Measurements from ENCODE around the gene TFRC. TPM values are rescaled to one million over a fixed set of nuclear protein-coding genes. Genes with fewer than 3 reads are reported as not detected.
"Not testable (repeated sequence)": the region's sequence is repeated elsewhere in the genome, so short reads cannot be mapped to it uniquely, and the experiment has no call there.

Gene TFRC
- total RNA-seq, 1 donor from 2014 or later = 93.4 TPM

DNA sequence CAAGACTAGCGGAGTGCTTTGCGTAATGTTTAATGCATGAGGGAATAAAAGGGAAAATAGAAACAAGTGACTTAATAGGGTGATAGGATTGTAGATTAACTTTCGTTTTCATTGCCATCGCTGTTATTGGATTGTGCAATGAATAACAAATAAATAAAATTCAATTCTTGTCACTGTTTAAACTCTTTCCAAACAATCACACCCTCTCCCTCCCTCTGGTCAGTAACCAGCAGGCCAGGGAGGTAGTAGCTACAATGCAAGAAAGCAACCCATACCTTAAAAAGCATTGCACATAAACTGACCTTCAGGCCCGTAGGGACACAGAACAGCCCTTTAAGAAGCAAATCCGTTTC, 705 bp upstream of the TFRC start:
- H3K9ac ChIP-seq (ENCODE audit: low read depth in 1 of 3, low read length in 3 of 3) = peak overlapping the region; percentile 79 to 99 (median 98)

GRCh38 chr3:196081002-196081833, 672 bp downstream of the TFRC start:
- peak overlapping the region; percentile 84 to 97 (median 96) for H3K4me3 ChIP-seq (ENCODE audit: low read length in 3 of 3)
- peak overlapping the region; percentile 97 to 99 (median 98) for H3K9ac ChIP-seq (ENCODE audit: low read depth in 1 of 3, low read length in 3 of 3)
- H3K36me3 ChIP-seq (ENCODE audit: control insufficient read depth in 3 of 3, insufficient read depth in 3 of 3, low read length in 3 of 3) = peaks cover 0 to 2% (median 0%) of the 10 kb centered on the region in 3 donors
- H3K27ac ChIP-seq (ENCODE audit: low read depth, low read length) = peak overlapping the region; percentile 100
- H3K9me3 ChIP-seq (ENCODE audit: control insufficient read depth in 3 of 3, low read length in 3 of 3) = no peaks in the 10 kb centered on the region
- peaks cover 22 to 33% (median 23%) of the 10 kb centered on the region in 3 donors for H3K4me1 ChIP-seq (ENCODE audit: control insufficient read depth in 3 of 3, insufficient read depth in 3 of 3, low read length in 3 of 3)
- no peaks in the 10 kb centered on the region for H3K27me3 ChIP-seq (ENCODE audit: control insufficient read depth in 3 of 3, insufficient read depth in 3 of 3, low read length in 3 of 3)

More for the DNA sequence above, 705 bp upstream of the TFRC start:
- Histone ChIP-seq H3K4me3 (ENCODE audit: low read length in 3 of 3) (peak overlapping the region; percentile 79 to 97 (median 84)), H3K9me3 (ENCODE audit: control insufficient read depth in 3 of 3, low read length in 3 of 3) (no peaks in the 10 kb centered on the region), H3K27ac (ENCODE audit: low read depth, low read length) (peak overlapping the region; percentile 100), H3K4me1 (ENCODE audit: control insufficient read depth in 3 of 3, insufficient read depth in 3 of 3, low read length in 3 of 3) (peaks cover 22 to 33% (median 23%) of the 10 kb centered on the region in 3 donors), H3K27me3 (ENCODE audit: control insufficient read depth in 3 of 3, insufficient read depth in 3 of 3, low read length in 3 of 3) (no peaks in the 10 kb centered on the region), H3K36me3 (ENCODE audit: control insufficient read depth in 3 of 3, insufficient read depth in 3 of 3, low read length in 3 of 3) (peaks cover 0 to 2% (median 0%) of the 10 kb centered on the region in 3 donors)

- H3K4me1 ChIP-seq (ENCODE audit: control insufficient read depth in 3 of 3, insufficient read depth in 3 of 3, low read length in 3 of 3) = peaks cover 22 to 33% (median 23%) of the 10 kb centered on the region in 3 donors
- H3K9me3 ChIP-seq (ENCODE audit: control insufficient read depth in 3 of 3, low read length in 3 of 3); H3K27me3 ChIP-seq (ENCODE audit: control insufficient read depth in 3 of 3, insufficient read depth in 3 of 3, low read length in 3 of 3); H3K36me3 ChIP-seq (ENCODE audit: control insufficient read depth in 3 of 3, insufficient read depth in 3 of 3, low read length in 3 of 3): not testable (repeated sequence)
- peak overlapping the region; percentile 97 to 99 (median 98) for H3K9ac ChIP-seq (ENCODE audit: low read depth in 1 of 3, low read length in 3 of 3)
- peak overlapping the region; percentile 100 for H3K27ac ChIP-seq (ENCODE audit: low read depth, low read length)
- H3K4me3 ChIP-seq (ENCODE audit: low read length in 3 of 3) = peak overlapping the region; percentile 84 to 97 (median 96)
Observed at GRCh38 chr3:196080101-196080846, 1.6 kb downstream of the TFRC start.

- peaks cover 22 to 33% (median 23%) of the 10 kb centered on the region in 3 donors for H3K4me1 ChIP-seq (ENCODE audit: control insufficient read depth in 3 of 3, insufficient read depth in 3 of 3, low read length in 3 of 3)
- no peaks in the 10 kb centered on the region for H3K9me3 ChIP-seq (ENCODE audit: control insufficient read depth in 3 of 3, low read length in 3 of 3)
- H3K36me3 ChIP-seq (ENCODE audit: control insufficient read depth in 3 of 3, insufficient read depth in 3 of 3, low read length in 3 of 3) = peaks cover 8 to 10% (median 10%) of the 10 kb centered on the region in 3 donors
- no peak overlapping the region for H3K27ac ChIP-seq (ENCODE audit: low read depth, low read length)
- H3K27me3 ChIP-seq (ENCODE audit: control insufficient read depth in 3 of 3, insufficient read depth in 3 of 3, low read length in 3 of 3) = no peaks in the 10 kb centered on the region
- peak overlapping the region in 2 of 3 donors; percentile 5 to 12 for H3K9ac ChIP-seq (ENCODE audit: low read depth in 1 of 3, low read length in 3 of 3)
- peak overlapping the region; percentile 22 to 84 (median 41) for H3K4me3 ChIP-seq (ENCODE audit: low read length in 3 of 3)
Observed at GRCh38 chr3:196079682-196080081, 2.2 kb downstream of the TFRC start.

DNA sequence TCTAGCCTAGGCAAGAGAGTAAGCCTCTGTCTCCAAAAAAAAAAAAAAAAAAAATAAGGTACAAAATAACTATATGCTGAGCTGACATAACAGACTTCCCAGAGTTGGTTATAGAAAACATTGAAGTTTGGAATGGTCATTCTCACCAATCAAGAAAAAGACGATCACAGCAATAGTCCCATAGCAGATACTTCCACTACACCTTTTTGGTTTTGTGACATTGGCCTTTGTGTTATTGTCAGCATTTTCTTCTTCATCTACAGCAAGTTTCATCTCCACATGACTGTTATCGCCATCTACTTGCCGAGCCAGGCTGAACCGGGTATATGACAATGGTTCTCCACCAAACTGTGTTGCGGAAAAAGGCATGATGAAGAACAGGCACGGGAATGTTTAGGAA, 6.9 kb downstream of the TFRC start:
- Histone ChIP-seq H3K36me3 (ENCODE audit: control insufficient read depth in 3 of 3, insufficient read depth in 3 of 3, low read length in 3 of 3) (peaks cover 31 to 46% (median 41%) of the 10 kb centered on the region in 3 donors), H3K27me3 (ENCODE audit: control insufficient read depth in 3 of 3, insufficient read depth in 3 of 3, low read length in 3 of 3) (no peaks in the 10 kb centered on the region), H3K9ac (ENCODE audit: low read depth in 1 of 3, low read length in 3 of 3) (no peak overlapping the region), H3K4me3 (ENCODE audit: low read length in 3 of 3) (no peak overlapping the region), H3K27ac (ENCODE audit: low read depth, low read length) (no peak overlapping the region), H3K4me1 (ENCODE audit: control insufficient read depth in 3 of 3, insufficient read depth in 3 of 3, low read length in 3 of 3) (peaks cover 6 to 11% (median 9%) of the 10 kb centered on the region in 3 donors), H3K9me3 (ENCODE audit: control insufficient read depth in 3 of 3, low read length in 3 of 3) (no peaks in the 10 kb centered on the region)

DNA sequence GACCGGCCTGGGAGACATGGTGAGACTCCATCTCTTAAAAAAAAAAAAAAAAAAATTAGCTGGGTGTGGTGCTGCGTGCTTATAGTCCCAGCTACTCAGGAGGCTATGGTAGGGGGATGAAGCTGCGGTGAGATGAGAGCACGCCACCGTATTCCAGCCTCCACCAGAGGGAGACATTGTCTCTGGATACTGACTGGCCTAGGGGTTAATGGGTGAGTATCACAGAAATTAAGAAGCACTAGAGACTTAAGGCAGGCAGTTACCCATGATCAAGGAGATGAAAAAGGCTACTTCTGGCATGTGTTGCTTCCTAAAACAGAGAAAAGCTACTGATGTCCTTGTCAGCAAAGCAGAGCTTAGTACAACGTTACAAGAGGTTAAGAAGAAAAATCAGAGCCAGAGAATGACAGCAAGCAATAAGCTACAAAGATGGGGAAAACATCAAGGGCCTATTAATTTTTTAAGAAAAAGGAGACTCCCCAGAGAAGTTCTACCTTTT, 8.6 kb downstream of the TFRC start:
- no peak overlapping the region for H3K27ac ChIP-seq (ENCODE audit: low read depth, low read length)
- H3K27me3 ChIP-seq (ENCODE audit: control insufficient read depth in 3 of 3, insufficient read depth in 3 of 3, low read length in 3 of 3) = no peaks in the 10 kb centered on the region
- H3K4me3 ChIP-seq (ENCODE audit: low read length in 3 of 3) = no peak overlapping the region
- H3K9ac ChIP-seq (ENCODE audit: low read depth in 1 of 3, low read length in 3 of 3) = no peak overlapping the region
- H3K4me1 ChIP-seq (ENCODE audit: control insufficient read depth in 3 of 3, insufficient read depth in 3 of 3, low read length in 3 of 3) = no peaks in the 10 kb centered on the region
- H3K9me3 ChIP-seq (ENCODE audit: control insufficient read depth in 3 of 3, low read length in 3 of 3) = no peaks in the 10 kb centered on the region
- peaks cover 42 to 57% (median 49%) of the 10 kb centered on the region in 3 donors for H3K36me3 ChIP-seq (ENCODE audit: control insufficient read depth in 3 of 3, insufficient read depth in 3 of 3, low read length in 3 of 3)

DNA sequence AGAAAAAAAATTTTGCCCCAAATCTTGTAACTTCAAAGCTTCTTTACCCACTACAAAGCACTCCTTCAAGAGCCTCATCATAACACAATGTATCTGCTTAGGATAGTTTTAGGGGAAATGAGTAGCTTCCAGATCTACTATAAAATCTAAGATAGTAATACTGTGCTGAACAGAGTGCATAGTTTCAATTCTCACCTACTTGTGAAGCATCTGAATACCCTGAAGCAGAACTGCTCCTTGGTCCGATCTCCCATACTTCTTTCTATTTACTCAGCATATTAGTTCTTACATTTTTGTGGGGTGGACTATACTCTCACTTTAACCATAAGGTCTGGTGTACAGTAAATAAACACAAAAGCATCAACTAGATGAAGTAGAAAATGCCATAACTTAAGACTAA, 9.6 kb downstream of the TFRC start:
- H3K27me3 ChIP-seq (ENCODE audit: control insufficient read depth in 3 of 3, insufficient read depth in 3 of 3, low read length in 3 of 3) = no peaks in the 10 kb centered on the region
- H3K9me3 ChIP-seq (ENCODE audit: control insufficient read depth in 3 of 3, low read length in 3 of 3) = no peaks in the 10 kb centered on the region
- no peaks in the 10 kb centered on the region for H3K4me1 ChIP-seq (ENCODE audit: control insufficient read depth in 3 of 3, insufficient read depth in 3 of 3, low read length in 3 of 3)
- H3K27ac ChIP-seq (ENCODE audit: low read depth, low read length) = no peak overlapping the region
- no peak overlapping the region for H3K4me3 ChIP-seq (ENCODE audit: low read length in 3 of 3)
- H3K36me3 ChIP-seq (ENCODE audit: control insufficient read depth in 3 of 3, insufficient read depth in 3 of 3, low read length in 3 of 3) = peaks cover 48 to 66% (median 59%) of the 10 kb centered on the region in 3 donors
- no peak overlapping the region for H3K9ac ChIP-seq (ENCODE audit: low read depth in 1 of 3, low read length in 3 of 3)

DNA sequence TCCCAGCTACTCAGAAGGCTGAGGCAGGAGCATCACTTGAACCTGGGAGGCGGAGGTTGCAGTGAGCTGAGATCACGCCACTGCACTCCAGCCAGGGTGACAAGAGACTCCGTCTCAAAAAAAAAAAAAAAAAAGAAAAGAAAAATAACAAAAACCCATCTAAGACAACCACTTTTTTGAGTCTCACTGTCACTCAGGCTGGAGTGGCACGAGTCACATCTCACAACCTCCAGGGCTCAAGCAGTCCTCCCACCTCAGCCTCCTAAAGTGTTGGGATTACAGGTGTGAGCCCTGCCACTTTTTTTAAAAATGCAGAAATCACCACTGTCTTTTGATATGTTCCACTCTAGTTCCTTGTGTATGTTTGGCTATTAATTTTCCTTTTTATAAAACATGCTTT, 13.1 kb downstream of the TFRC start:
- not testable (repeated sequence) for H3K27me3 ChIP-seq (ENCODE audit: control insufficient read depth in 3 of 3, insufficient read depth in 3 of 3, low read length in 3 of 3); H3K9ac ChIP-seq (ENCODE audit: low read depth in 1 of 3, low read length in 3 of 3); H3K9me3 ChIP-seq (ENCODE audit: control insufficient read depth in 3 of 3, low read length in 3 of 3); H3K4me3 ChIP-seq (ENCODE audit: low read length in 3 of 3); H3K4me1 ChIP-seq (ENCODE audit: control insufficient read depth in 3 of 3, insufficient read depth in 3 of 3, low read length in 3 of 3); H3K27ac ChIP-seq (ENCODE audit: low read depth, low read length)
- peaks cover 72 to 83% (median 76%) of the 10 kb centered on the region in 3 donors for H3K36me3 ChIP-seq (ENCODE audit: control insufficient read depth in 3 of 3, insufficient read depth in 3 of 3, low read length in 3 of 3)

DNA sequence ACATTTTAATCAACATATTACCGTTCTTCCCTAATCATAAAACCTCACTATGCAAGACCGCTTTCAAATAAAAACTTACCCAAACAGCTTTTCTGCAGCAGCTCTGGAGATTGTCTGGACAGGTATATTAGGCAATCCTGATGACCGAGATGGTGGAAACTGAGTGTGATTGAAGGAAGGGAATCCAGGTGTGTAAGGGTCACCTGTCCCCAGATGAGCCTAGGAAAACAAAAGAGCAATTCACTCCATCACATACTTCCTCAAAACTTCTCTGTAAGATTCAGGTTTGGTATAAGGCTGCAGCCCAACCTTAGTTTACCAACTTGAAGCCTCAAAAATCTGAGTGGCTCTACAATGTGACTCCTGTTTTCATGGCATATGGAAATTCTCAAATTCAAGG, 14.5 kb downstream of the TFRC start:
- Histone ChIP-seq H3K36me3 (ENCODE audit: control insufficient read depth in 3 of 3, insufficient read depth in 3 of 3, low read length in 3 of 3) (peaks cover 79 to 87% (median 81%) of the 10 kb centered on the region in 3 donors), H3K4me3 (ENCODE audit: low read length in 3 of 3) (no peak overlapping the region), H3K27me3 (ENCODE audit: control insufficient read depth in 3 of 3, insufficient read depth in 3 of 3, low read length in 3 of 3) (no peaks in the 10 kb centered on the region)

DNA sequence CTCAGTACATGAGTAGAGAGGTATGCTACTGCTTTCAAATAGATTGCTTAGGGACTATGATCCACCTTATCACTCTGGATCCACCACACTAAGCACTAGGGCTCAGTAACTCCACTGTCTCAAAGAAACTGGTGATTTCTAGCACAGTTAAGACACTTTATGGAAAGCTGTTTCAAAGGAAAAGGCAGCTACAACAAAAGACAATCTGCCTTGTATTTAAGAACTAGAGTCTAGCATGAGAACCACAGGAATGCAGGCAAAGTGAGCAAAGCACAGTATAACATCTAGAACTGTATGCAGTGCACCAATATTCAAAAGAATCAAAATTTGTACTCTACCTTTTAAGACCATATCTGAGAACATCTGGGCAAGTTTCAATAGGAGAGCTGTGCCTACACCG, 17.9 kb downstream of the TFRC start:
- H3K9ac ChIP-seq (ENCODE audit: low read depth in 1 of 3, low read length in 3 of 3) = no peak overlapping the region
- no peak overlapping the region for H3K4me3 ChIP-seq (ENCODE audit: low read length in 3 of 3)
- H3K36me3 ChIP-seq (ENCODE audit: control insufficient read depth in 3 of 3, insufficient read depth in 3 of 3, low read length in 3 of 3) = peaks cover 76 to 84% (median 79%) of the 10 kb centered on the region in 3 donors
- H3K9me3 ChIP-seq (ENCODE audit: control insufficient read depth in 3 of 3, low read length in 3 of 3) = no peaks in the 10 kb centered on the region
- H3K27ac ChIP-seq (ENCODE audit: low read depth, low read length) = no peak overlapping the region
- H3K27me3 ChIP-seq (ENCODE audit: control insufficient read depth in 3 of 3, insufficient read depth in 3 of 3, low read length in 3 of 3) = no peaks in the 10 kb centered on the region
- no peaks in the 10 kb centered on the region for H3K4me1 ChIP-seq (ENCODE audit: control insufficient read depth in 3 of 3, insufficient read depth in 3 of 3, low read length in 3 of 3)

More for the DNA sequence above, 14.5 kb downstream of the TFRC start:
- Histone ChIP-seq H3K9ac (ENCODE audit: low read depth in 1 of 3, low read length in 3 of 3) (no peak overlapping the region), H3K27ac (ENCODE audit: low read depth, low read length) (no peak overlapping the region), H3K9me3 (ENCODE audit: control insufficient read depth in 3 of 3, low read length in 3 of 3) (no peaks in the 10 kb centered on the region), H3K4me1 (ENCODE audit: control insufficient read depth in 3 of 3, insufficient read depth in 3 of 3, low read length in 3 of 3) (no peaks in the 10 kb centered on the region)
